B cell (primary cell): ENCODE measurements around the gene SIPA1L3. TPM values are rescaled to one million over a fixed set of nuclear protein-coding genes. Genes with fewer than 3 reads are reported as not detected.

Source experiments
- ATAC-seq: fragments of 200-7000 bp; cut with Tn5 transposase; one replicate; pipeline ENCODE4 v1.10.0; 2021; ENCODE audit warnings: low read depth, mild to moderate bottlenecking, moderate number of reproducible peaks, moderate library complexity
- CTCF ChIA-PET: fragments of 350-600 bp; sonication (Branson Sonifier 250); formaldehyde crosslinking; loops from one replicate; lab custom pipeline; 2021; ENCODE audit warnings: antibody characterized with exemption, inconsistent platforms; lab: Charles Lee
- POLR2A ChIA-PET: fragments of 350-600 bp; sonication (Branson Sonifier 250); formaldehyde crosslinking; loops from one replicate; lab custom pipeline; 2021; ENCODE audit warnings: antibody characterized with exemption; lab: Charles Lee
- DNase-seq: peaks from one replicate; pipeline ENCODE4 v3.0.0; 2013
- H2AFZ ChIP-seq: 2 replicates; pipeline ENCODE4 v1.6.1; 2012; ENCODE audit warnings: mild to moderate bottlenecking, low read depth, low read length; ENCODE audit not compliant: insufficient read depth, poor library complexity, severe bottlenecking
- H3K27ac ChIP-seq, 2 donors: 1 replicate in 1 of 2; 2 replicates in 1 of 2; pipeline ENCODE4 v1.5.1; 2012 to 2013; ENCODE audit warnings: low read length in 2 of 2, mild to moderate bottlenecking in 2 of 2, moderate library complexity in 1 of 2
- H3K27me3 ChIP-seq, 4 experiments: fragments of 200-600 bp in 1 of 4; sonication (generic) in 1 of 4; replicated peaks in 1 of 4; 1 replicate in 2 of 4; 2 replicates in 2 of 4; pipeline versions ENCODE4 v1.6.1 to v1.7.0; 2013 to 2016; ENCODE audit warnings: low read length in 3 of 4, mild to moderate bottlenecking in 2 of 4, mixed read lengths in 1 of 4, moderate library complexity in 1 of 4; ENCODE audit not compliant: insufficient read depth in 4 of 4, control insufficient read depth in 3 of 4; ENCODE audit errors: control extremely low read depth in 1 of 4
- H3K36me3 ChIP-seq, 2 experiments: replicated peaks in 1 of 2; 1 replicate in 1 of 2; 2 replicates in 1 of 2; pipeline versions ENCODE4 v1.6.1 to v1.7.1; 2013; ENCODE audit warnings: low read length in 1 of 2; ENCODE audit not compliant: insufficient read depth in 2 of 2, control insufficient read depth in 1 of 2; ENCODE audit errors: control extremely low read depth in 1 of 2, extremely low read depth in 1 of 2
- H3K4me1 ChIP-seq, 2 donors: fragments of 200-600 bp in 1 of 2; sonication (generic) in 1 of 2; 1 replicate in 1 of 2; 2 replicates in 1 of 2; pipeline versions ENCODE4 v1.5.1 to v1.6.1; 2013 to 2017; ENCODE audit warnings: low read length in 2 of 2; ENCODE audit not compliant: control insufficient read depth in 2 of 2, insufficient read depth in 2 of 2
- H3K4me2 ChIP-seq: replicated peaks from 2 replicates; pipeline ENCODE3; 2012; ENCODE audit warnings: mild to moderate bottlenecking, low read depth, low read length; ENCODE audit not compliant: poor library complexity, severe bottlenecking
- H3K4me3 ChIP-seq, 5 experiments: fragments of 200-600 bp in 1 of 5; sonication (generic) in 1 of 5; 1 replicate in 3 of 5; 2 replicates in 2 of 5; pipeline versions ENCODE4 v1.5.1 to v1.7.0; 2011 to 2016; ENCODE audit warnings: low read length in 4 of 5, mild to moderate bottlenecking in 4 of 5, low read depth in 2 of 5, control low read depth in 1 of 5, moderate library complexity in 1 of 5; ENCODE audit not compliant: insufficient read depth in 1 of 5; ENCODE audit errors: control extremely low read depth in 1 of 5, extremely low read depth in 1 of 5
- H3K79me2 ChIP-seq: fragments of 200-600 bp; sonication (generic); one replicate; pipeline ENCODE4 v1.6.0; 2016; ENCODE audit warnings: low read length; ENCODE audit not compliant: control insufficient read depth, insufficient read depth
- H3K9ac ChIP-seq: fragments of 200-600 bp; sonication (generic); 2 replicates; pipeline ENCODE4 v1.6.1; 2017; ENCODE audit warnings: mild to moderate bottlenecking, low read length, moderate library complexity
- H3K9me3 ChIP-seq, 3 donors: one replicate each; pipeline versions ENCODE4 v1.6.1 to v1.7.1; 2013; ENCODE audit warnings: low read length in 2 of 3; ENCODE audit not compliant: control insufficient read depth in 2 of 3, insufficient read depth in 1 of 3; ENCODE audit errors: control extremely low read depth in 1 of 3
- H4K20me1 ChIP-seq: 2 replicates; pipeline ENCODE4 v1.6.0; 2012; ENCODE audit warnings: mild to moderate bottlenecking, low read length; ENCODE audit not compliant: insufficient read depth, control insufficient read depth, poor library complexity, severe bottlenecking
- H3K27ac Mint-ChIP-seq: one replicate; pipeline ENCODE4 v1.8.0; 2021; ENCODE audit warnings: mixed read lengths
- H3K27me3 Mint-ChIP-seq: one replicate; pipeline ENCODE4 v1.8.0; 2021; ENCODE audit warnings: mixed read lengths
- H3K4me1 Mint-ChIP-seq: one replicate; pipeline ENCODE4 v1.8.0; 2021; ENCODE audit warnings: mixed read lengths
- H3K4me3 Mint-ChIP-seq: one replicate; pipeline ENCODE4 v1.8.0; 2021; ENCODE audit warnings: mixed read lengths
- H3K9me3 Mint-ChIP-seq: one replicate; pipeline ENCODE4 v1.8.0; 2022; ENCODE audit warnings: mixed read lengths; ENCODE audit not compliant: insufficient read depth
- EZH2 ChIP-seq: IDR thresholded peaks from 2 replicates; pipeline ENCODE4 v1.6.1; 2012; ENCODE audit warnings: borderline replicate concordance, low read depth, mild to moderate bottlenecking, moderate library complexity, low read length; ENCODE audit not compliant: insufficient read depth, poor library complexity, severe bottlenecking
- WGBS: methylation state at CpG from one replicate; pipeline ENCODE4 v1.1.5; 2013; ENCODE audit warnings: missing lambda C conversion rate; ENCODE audit not compliant: insufficient coverage; 5-methylcytosine and 5-hydroxymethylcytosine counted together
- intact Hi-C: fragments of 100-400 bp; cut with micrococcal nuclease; formaldehyde crosslinking; loops from one replicate; pipeline ENCODE4 v1.10.0; 2022
- polyA plus RNA-seq: library from polyadenylated mRNA; depleted of rRNA; stranded (reverse); fragments of >200 nt; gene quantifications from 2 replicates; pipeline ENCODE4 v1.2.3, GENCODE V29; 2012
- total RNA-seq, 2 donors: library from RNA; stranded (reverse); fragments of 120-200 nt in 1 of 2; gene quantifications; 1 replicate in 1 of 2; 2 replicates in 1 of 2; pipeline versions ENCODE4 v1.2.3 to v1.2.4, GENCODE V29; 2013 to 2022
- TF ChIP-seq, protein P1 (sequence below): fragments of 200-600 bp; IDR thresholded peaks from one replicate; pipeline ENCODE4 v1.8.0; 2022; ENCODE audit warnings: antibody characterized with exemption, mild to moderate bottlenecking

The SIPA1L3 gene
- total and polyA plus RNA-seq, 2 donors (not counting 1 experiment from before 2014, with no cell fraction given): 48.3 to 295 TPM

DNA sequence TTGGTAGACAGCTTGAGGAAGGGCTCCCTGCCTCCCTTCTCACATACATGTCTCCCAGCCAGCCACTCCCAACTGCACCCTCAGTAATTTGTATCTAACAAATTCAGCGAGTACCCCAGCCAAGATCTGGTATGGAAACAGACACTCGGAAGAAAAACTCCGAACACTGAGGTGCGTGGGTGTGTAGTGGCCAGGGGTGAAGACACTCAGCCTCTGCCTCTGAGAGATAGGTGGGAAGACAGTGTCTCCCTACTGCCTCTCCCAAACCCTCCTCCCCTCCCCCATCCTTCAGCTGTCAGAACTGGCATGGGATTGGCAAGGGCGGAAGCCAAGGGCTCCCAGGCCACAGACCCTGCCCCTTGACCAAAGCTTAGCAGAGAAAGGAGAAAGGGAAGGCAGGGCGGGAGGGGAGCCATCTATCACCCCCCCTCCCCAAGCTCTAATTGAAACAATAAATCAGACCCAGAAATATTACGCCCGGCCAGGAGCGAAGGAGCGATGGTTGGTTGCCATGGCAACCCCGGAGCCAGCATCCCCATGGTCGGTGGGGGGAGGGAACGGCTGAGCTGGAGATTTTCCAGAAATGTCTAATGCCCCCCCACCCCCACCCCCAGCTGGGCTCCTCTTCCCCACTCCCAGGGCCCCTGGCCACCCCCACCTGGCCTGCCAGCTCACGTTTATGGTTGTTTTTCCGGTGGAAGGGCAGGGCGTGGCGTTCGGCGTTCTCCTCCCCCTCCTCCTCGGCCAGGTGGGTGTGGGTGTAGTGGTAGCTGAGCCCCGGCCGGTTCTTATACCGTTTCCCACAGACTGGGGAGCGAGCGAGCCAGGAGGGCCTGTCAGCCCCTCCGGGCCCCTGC lies 310.0 kb downstream of the SIPA1L3 start:
- Histone ChIP-seq H3K9me3 (peaks cover 0 to 12% (median 0%) of the 10 kb centered on the region in 3 donors), H3K4me3 (no peak overlapping the region), H3K79me2 (no peaks in the 10 kb centered on the region), H3K27me3 (peaks cover 0 to 46% (median 3%) of the 10 kb centered on the region in 4 experiments), H3K36me3 (no peaks in the 10 kb centered on the region), H3K9ac (no peak overlapping the region), H4K20me1 (no peaks in the 10 kb centered on the region), H3K4me1 (peaks cover 5 to 10% of the 10 kb centered on the region in 2 donors), H2AFZ (no peak overlapping the region), H3K27ac (no peak overlapping the region), H3K4me2 (no peak overlapping the region)
- Mint-ChIP-seq H3K27me3 (peaks cover 33% of the 10 kb centered on the region), H3K27ac (no peak overlapping the region), H3K4me1 (peaks cover 14% of the 10 kb centered on the region), H3K4me3 (no peak overlapping the region), H3K9me3 (no peaks in the 10 kb centered on the region)
- DNase-seq: no peak
- no peak for TF ChIP-seq EZH2
- TF ChIP-seq, protein P1, sequence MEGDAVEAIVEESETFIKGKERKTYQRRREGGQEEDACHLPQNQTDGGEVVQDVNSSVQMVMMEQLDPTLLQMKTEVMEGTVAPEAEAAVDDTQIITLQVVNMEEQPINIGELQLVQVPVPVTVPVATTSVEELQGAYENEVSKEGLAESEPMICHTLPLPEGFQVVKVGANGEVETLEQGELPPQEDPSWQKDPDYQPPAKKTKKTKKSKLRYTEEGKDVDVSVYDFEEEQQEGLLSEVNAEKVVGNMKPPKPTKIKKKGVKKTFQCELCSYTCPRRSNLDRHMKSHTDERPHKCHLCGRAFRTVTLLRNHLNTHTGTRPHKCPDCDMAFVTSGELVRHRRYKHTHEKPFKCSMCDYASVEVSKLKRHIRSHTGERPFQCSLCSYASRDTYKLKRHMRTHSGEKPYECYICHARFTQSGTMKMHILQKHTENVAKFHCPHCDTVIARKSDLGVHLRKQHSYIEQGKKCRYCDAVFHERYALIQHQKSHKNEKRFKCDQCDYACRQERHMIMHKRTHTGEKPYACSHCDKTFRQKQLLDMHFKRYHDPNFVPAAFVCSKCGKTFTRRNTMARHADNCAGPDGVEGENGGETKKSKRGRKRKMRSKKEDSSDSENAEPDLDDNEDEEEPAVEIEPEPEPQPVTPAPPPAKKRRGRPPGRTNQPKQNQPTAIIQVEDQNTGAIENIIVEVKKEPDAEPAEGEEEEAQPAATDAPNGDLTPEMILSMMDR: no peak
- ChIA-PET POLR2A (interaction anchor here (0.6 kb wide), 1 partner anchor 17 kb away, joined by 5 read pairs; no protein-coding TSS in a partner anchor), CTCF (interaction anchor here (1.5 to 2.0 kb wide), 2 partner anchors 8 to 17 kb away, joined by 4 to 7 read pairs; no protein-coding TSS in a partner anchor)
- 100% methylated on average over 2 of the region's 26 CpGs for WGBS
- intact Hi-C loops: no loop called here
- no peak for ATAC-seq

DNA sequence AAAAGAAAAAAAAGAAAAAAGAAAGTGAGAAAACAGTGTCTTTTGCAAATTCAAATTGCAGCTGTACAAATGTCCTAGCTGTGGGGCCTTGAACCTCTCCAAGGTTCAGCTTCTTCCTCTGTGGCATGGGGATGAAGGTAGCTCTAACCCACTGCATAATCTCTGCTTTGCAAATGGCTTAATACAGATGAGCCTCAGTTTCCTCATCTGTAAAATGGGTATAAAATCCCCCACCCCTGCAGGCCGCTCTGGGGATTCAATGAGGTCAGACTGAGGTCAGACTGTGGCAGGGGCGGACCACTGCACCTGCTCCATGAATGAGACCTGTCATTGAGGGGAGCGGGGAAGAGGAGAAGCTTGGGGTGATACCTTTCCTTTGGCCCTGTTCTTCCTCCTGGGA lies 311.2 kb downstream of the SIPA1L3 start:
- 100% methylated on average over 2 of the region's 3 CpGs for WGBS
- no peaks in the 10 kb centered on the region for H3K79me2 ChIP-seq
- H3K4me3 ChIP-seq: no peak overlapping the region
- no peak for ATAC-seq
- no peak overlapping the region for H3K9ac ChIP-seq
- no peak overlapping the region for H3K27ac ChIP-seq
- peaks cover 18% of the 10 kb centered on the region for H3K4me1 Mint-ChIP-seq
- peaks cover 0 to 53% (median 11%) of the 10 kb centered on the region in 4 experiments for H3K27me3 ChIP-seq
- POLR2A ChIA-PET: no interaction called here
- no peaks in the 10 kb centered on the region for H4K20me1 ChIP-seq
- H3K9me3 Mint-ChIP-seq: no peaks in the 10 kb centered on the region
- peaks cover 10 to 17% of the 10 kb centered on the region in 2 donors for H3K4me1 ChIP-seq
- TF ChIP-seq, protein P1: no peak
- TF ChIP-seq EZH2: no peak
- DNase-seq: no peak
- CTCF ChIA-PET: interaction anchor here (0.6 to 2.0 kb wide), 2 partner anchors 9 to 16 kb away, joined by 3 to 4 read pairs; no protein-coding TSS in a partner anchor
- no peak overlapping the region for H3K4me2 ChIP-seq
- H3K36me3 ChIP-seq: no peaks in the 10 kb centered on the region
- intact Hi-C loops: no loop called here
- peaks cover 0 to 14% (median 0%) of the 10 kb centered on the region in 3 donors for H3K9me3 ChIP-seq
- no peak overlapping the region for H3K27ac Mint-ChIP-seq
- peaks cover 37% of the 10 kb centered on the region for H3K27me3 Mint-ChIP-seq
- H2AFZ ChIP-seq: no peak overlapping the region
- no peak overlapping the region for H3K4me3 Mint-ChIP-seq
